ENCODE data around the gene ZNF665. TPM values are rescaled to one million over a fixed set of nuclear protein-coding genes. Genes with fewer than 3 reads are reported as not detected.
"Not testable (repeated sequence)": the region's sequence is repeated elsewhere in the genome, so short reads cannot be mapped to it uniquely, and the experiment has no call there.

The ZNF665 gene
- total RNA-seq, 1 donor, result 2.9 TPM

- Histone ChIP-seq H3K36me3 (ENCODE audit: insufficient read depth, low read length) (peaks cover 3% of the 10 kb centered on the region), H3K27me3 (ENCODE audit: insufficient read depth, low read length) (no peaks in the 10 kb centered on the region), H2AFZ (ENCODE audit: low read length) (peak overlapping the region; percentile 95), H3K4me2 (ENCODE audit: insufficient read depth, low read length) (peak overlapping the region; percentile 74), H3K9me3 (ENCODE audit: low read depth, low read length) (no peaks in the 10 kb centered on the region), H3K4me3 (ENCODE audit: insufficient read depth, low read length) (peak overlapping the region; percentile 61), H3K79me2 (ENCODE audit: insufficient read depth, low read length) (peaks cover 5% of the 10 kb centered on the region), H3K27ac (ENCODE audit: low read depth, low read length) (no peak overlapping the region), H3K4me1 (ENCODE audit: insufficient read depth, low read length) (peaks cover 6% of the 10 kb centered on the region), H4K20me1 (ENCODE audit: insufficient read depth, low read length) (no peaks in the 10 kb centered on the region)
- TF ChIP-seq CTCF (IDR thresholded peaks at IDR 0.05; ENCODE audit: extremely low read depth, low read depth, low read length), result no peak
- DNase-seq (ENCODE audit: insufficient read length, low spot score, missing footprints), result no peak
Observed at GRCh38 chr19:53193535-53194222, 521 bp upstream of the ZNF665 start.

GRCh38 chr19:53190253-53190652 lies 2.9 kb downstream of the ZNF665 start:
- no peaks in the 10 kb centered on the region for H3K27me3 ChIP-seq (ENCODE audit: insufficient read depth, low read length)
- H3K36me3 ChIP-seq (ENCODE audit: insufficient read depth, low read length), result peaks cover 3% of the 10 kb centered on the region
- no peaks in the 10 kb centered on the region for H3K9me3 ChIP-seq (ENCODE audit: low read depth, low read length)
- no peak overlapping the region for H2AFZ ChIP-seq (ENCODE audit: low read length)
- no peak overlapping the region for H3K4me2 ChIP-seq (ENCODE audit: insufficient read depth, low read length)
- H3K4me1 ChIP-seq (ENCODE audit: insufficient read depth, low read length), result peaks cover 6% of the 10 kb centered on the region
- no peak overlapping the region for H3K4me3 ChIP-seq (ENCODE audit: insufficient read depth, low read length)
- TF ChIP-seq CTCF (IDR thresholded peaks at IDR 0.05; ENCODE audit: extremely low read depth, low read depth, low read length), result no peak
- H3K79me2 ChIP-seq (ENCODE audit: insufficient read depth, low read length), result peaks cover 5% of the 10 kb centered on the region
- DNase-seq (ENCODE audit: insufficient read length, low spot score, missing footprints), result no peak
- no peaks in the 10 kb centered on the region for H4K20me1 ChIP-seq (ENCODE audit: insufficient read depth, low read length)
- H3K27ac ChIP-seq (ENCODE audit: low read depth, low read length), result no peak overlapping the region

- not testable (repeated sequence) for DNase-seq (ENCODE audit: insufficient read length, low spot score, missing footprints); H3K9me3 ChIP-seq (ENCODE audit: low read depth, low read length); H3K27ac ChIP-seq (ENCODE audit: low read depth, low read length); H3K4me3 ChIP-seq (ENCODE audit: insufficient read depth, low read length); H2AFZ ChIP-seq (ENCODE audit: low read length); H3K4me2 ChIP-seq (ENCODE audit: insufficient read depth, low read length); H3K79me2 ChIP-seq (ENCODE audit: insufficient read depth, low read length); H4K20me1 ChIP-seq (ENCODE audit: insufficient read depth, low read length); H3K4me1 ChIP-seq (ENCODE audit: insufficient read depth, low read length); H3K36me3 ChIP-seq (ENCODE audit: insufficient read depth, low read length); H3K27me3 ChIP-seq (ENCODE audit: insufficient read depth, low read length)
Observed at GRCh38 chr19:53189691-53190198, 3.4 kb downstream of the ZNF665 start.

GRCh38 chr19:53185155-53185882 lies 7.8 kb downstream of the ZNF665 start:
- H3K4me1 ChIP-seq (ENCODE audit: insufficient read depth, low read length), result peaks cover 17% of the 10 kb centered on the region
- not testable (repeated sequence) for H3K4me3 ChIP-seq (ENCODE audit: insufficient read depth, low read length); H3K27me3 ChIP-seq (ENCODE audit: insufficient read depth, low read length); H3K9me3 ChIP-seq (ENCODE audit: low read depth, low read length); H3K36me3 ChIP-seq (ENCODE audit: insufficient read depth, low read length); H2AFZ ChIP-seq (ENCODE audit: low read length); H3K4me2 ChIP-seq (ENCODE audit: insufficient read depth, low read length); DNase-seq (ENCODE audit: insufficient read length, low spot score, missing footprints); H3K27ac ChIP-seq (ENCODE audit: low read depth, low read length); H4K20me1 ChIP-seq (ENCODE audit: insufficient read depth, low read length); H3K79me2 ChIP-seq (ENCODE audit: insufficient read depth, low read length)

Data from osteoblast (primary cell).